ENCODE results near the gene LARP6.

GRCh38 chr15:70853318-70853972 lies 512 bp downstream of the LARP6 start:
- no peak for TF ChIP-seq ATF3 (CRISPR knock-in tag; IDR thresholded peaks at IDR 0.05)
- TF ChIP-seq CTCF (CRISPR knock-in tag; IDR thresholded peaks at IDR 0.05): no peak
- no peak for TF ChIP-seq KDM6A (CRISPR knock-in tag; IDR thresholded peaks at IDR 0.05; ENCODE audit: low read depth)
- no peak for TF ChIP-seq TAF1 (CRISPR knock-in tag; IDR thresholded peaks at IDR 0.05)
